Head of caudate nucleus (tissue), 42 donors: ENCODE results near the gene HDAC1.

ENCODE experiments used
- DNase-seq, 42 donors: peaks; one replicate each; pipeline versions ENCODE4 v3.0.0 to v3.0.0-alpha.2; 2020 to 2021; ENCODE audit warnings: mixed read lengths in 7 of 42
- intact Hi-C: fragments of 100-400 bp; cut with DNase I; formaldehyde crosslinking; loops from one replicate; pipeline ENCODE4 v1.15.0; 2022

HDAC1 gene

GRCh38 chr1:32361308-32361673 lies 69.4 kb downstream of the HDAC1 start:
- intact Hi-C loops = no loop called here
- peak in 20 of 42 donors; percentile 20 to 66 (median 45) for DNase-seq

GRCh38 chr1:32361674-32362473 lies 70.0 kb downstream of the HDAC1 start:
- peak; percentile 53 to 91 (median 80) for DNase-seq
- intact Hi-C loops = no loop called here

- DNase-seq = peak in 1 of 42 donors; percentile 27
- intact Hi-C loops = no loop called here
Observed at GRCh38 chr1:32362474-32363313, 70.8 kb downstream of the HDAC1 start, which contains the start of the genes FAM229A and TSSK3. FAM229A (minus strand) TSS chr1:32362485; CDS start chr1:32362091, 394 bp downstream. TSSK3 (plus strand) TSS chr1:32362539; CDS start chr1:32362702, 163 bp downstream.

- no peak for DNase-seq
- intact Hi-C loops = no loop called here
Observed at GRCh38 chr1:32363713-32364112, 71.8 kb downstream of the HDAC1 start.

GRCh38 chr1:32364836-32365235 lies 73.0 kb downstream of the HDAC1 start:
- no peak for DNase-seq
- intact Hi-C loops = no loop called here

GRCh38 chr1:32365445-32365844 lies 73.6 kb downstream of the HDAC1 start:
- no peak for DNase-seq
- intact Hi-C loops = no loop called here

- DNase-seq = no peak
- intact Hi-C loops = no loop called here
Observed at GRCh38 chr1:32367912-32368635, 76.2 kb downstream of the HDAC1 start.

- no peak for DNase-seq
- intact Hi-C loops = no loop called here
Observed at GRCh38 chr1:32372149-32372756, 80.4 kb downstream of the HDAC1 start.

GRCh38 chr1:32373996-32374592 lies 82.2 kb downstream of the HDAC1 start:
- intact Hi-C loops = no loop called here
- no peak for DNase-seq

GRCh38 chr1:32376199-32376598 lies 84.3 kb downstream of the HDAC1 start:
- DNase-seq = no peak
- intact Hi-C loops = no loop called here

- intact Hi-C loops = no loop called here
- no peak for DNase-seq
Observed at GRCh38 chr1:32377541-32378220, 85.8 kb downstream of the HDAC1 start.

- DNase-seq = no peak
- intact Hi-C loops = no loop called here
Observed at GRCh38 chr1:32380057-32380456, 88.2 kb downstream of the HDAC1 start.
